Endometrium (tissue), 2 donors: Measurements from ENCODE around the gene PDCD2L.
"Not testable (repeated sequence)": the region's sequence is repeated elsewhere in the genome, so short reads cannot be mapped to it uniquely, and the experiment has no call there.

Experiments
- FAIRE-seq: peaks from 2 replicates; lab custom pipeline; 2012; peaks lifted over from hg19 to GRCh38; lab: Jason Lieb, UNC
- donor health status: control.
- donor health status: control.

Gene PDCD2L

GRCh38 chr19:34373601-34374288 lies 30.5 kb upstream of the PDCD2L start:
- FAIRE-seq = no peak

- FAIRE-seq = no peak
Observed at GRCh38 chr19:34375598-34375997, 28.6 kb upstream of the PDCD2L start.

- FAIRE-seq = no peak
Observed at GRCh38 chr19:34380639-34381241, 23.5 kb upstream of the PDCD2L start.

DNA sequence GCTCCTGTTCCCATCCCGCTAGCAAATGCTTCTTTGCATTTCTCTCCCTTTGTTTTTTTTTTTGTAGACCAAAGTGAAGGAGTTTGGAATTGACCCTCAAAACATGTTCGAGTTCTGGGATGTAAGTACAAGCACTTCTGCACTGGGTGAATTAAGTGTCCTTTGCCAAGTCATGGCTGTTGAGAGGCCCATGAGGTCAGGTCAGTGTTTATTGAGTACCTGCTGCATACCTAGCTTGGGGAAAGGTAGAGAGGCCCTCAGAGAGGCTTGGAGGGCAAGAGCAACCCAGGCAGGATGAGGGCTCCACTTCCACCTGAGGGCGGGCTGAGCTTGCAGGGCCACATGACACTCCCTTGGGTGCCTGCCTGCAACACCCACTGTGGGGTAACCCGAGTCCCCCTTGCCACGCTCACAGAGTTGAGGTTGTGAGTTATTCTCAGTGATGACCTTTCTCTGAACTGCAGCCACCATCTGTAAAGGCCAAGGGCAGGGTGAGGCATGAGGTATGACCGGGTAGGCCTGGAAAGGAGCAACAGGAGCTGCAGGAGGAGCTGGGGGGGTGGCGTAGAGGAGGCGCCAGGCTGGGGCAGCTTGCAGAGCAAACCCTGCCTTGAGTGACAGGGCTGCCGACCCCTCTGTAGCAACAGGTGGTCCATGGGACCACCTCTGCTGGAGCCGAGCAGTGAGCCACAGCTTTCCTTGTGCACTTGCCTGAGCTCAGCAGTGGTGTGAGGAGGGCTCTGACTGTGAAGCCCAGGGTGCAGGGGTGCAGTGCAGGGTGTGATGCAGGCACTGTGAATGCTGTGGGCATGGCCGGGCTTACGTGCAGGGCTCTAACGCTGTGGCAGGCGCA lies 22.6 kb upstream of the PDCD2L start:
- no peak for FAIRE-seq

DNA sequence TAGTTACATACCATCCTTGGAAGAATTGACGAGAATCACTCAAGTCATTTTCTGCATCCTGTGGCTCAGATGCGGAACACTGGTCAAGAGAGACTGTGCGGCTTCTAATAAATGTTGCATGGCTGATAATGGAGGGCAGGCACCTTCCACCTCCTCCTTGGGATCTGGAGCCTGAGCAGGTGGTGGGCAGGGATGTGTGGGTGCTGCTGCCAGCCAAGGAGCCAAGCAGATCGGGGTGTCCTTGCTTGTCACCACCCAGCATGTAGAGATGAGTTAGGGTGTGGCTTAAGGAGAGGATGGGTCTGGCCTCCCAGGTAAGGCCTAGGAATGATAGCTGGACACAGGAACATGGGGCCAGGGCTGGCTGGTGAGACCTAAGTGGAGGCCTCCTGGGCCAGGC lies 21.7 kb upstream of the PDCD2L start:
- no peak for FAIRE-seq

- no peak for FAIRE-seq
Observed at GRCh38 chr19:34383599-34383998, 20.6 kb upstream of the PDCD2L start.

- no peak for FAIRE-seq
Observed at GRCh38 chr19:34386645-34387445, 17.4 kb upstream of the PDCD2L start.

GRCh38 chr19:34387446-34387810 lies 16.8 kb upstream of the PDCD2L start:
- FAIRE-seq = no peak

GRCh38 chr19:34388745-34389144 lies 15.5 kb upstream of the PDCD2L start:
- not testable (repeated sequence) for FAIRE-seq

- FAIRE-seq = no peak
Observed at GRCh38 chr19:34391813-34392212, 12.4 kb upstream of the PDCD2L start.

DNA sequence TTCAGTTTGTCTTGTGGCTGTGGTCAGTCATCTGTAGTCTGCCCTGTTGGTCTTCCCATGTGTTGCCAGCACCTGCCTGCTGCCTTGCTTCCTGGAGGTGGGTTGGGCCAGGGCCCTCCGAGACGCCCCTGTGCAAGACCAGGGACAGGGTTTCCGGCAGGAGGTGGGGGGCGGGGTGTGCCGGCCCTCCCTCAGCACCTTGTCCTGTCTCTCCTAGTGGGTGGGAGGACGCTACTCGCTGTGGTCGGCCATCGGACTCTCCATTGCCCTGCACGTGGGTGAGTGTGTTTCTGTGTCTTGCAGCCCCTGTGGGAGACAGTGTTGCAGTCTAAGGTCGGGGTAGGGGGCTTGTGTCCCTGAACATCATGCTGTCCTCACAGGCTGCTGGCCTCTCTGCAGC lies 11.2 kb upstream of the PDCD2L start:
- FAIRE-seq = no peak

DNA sequence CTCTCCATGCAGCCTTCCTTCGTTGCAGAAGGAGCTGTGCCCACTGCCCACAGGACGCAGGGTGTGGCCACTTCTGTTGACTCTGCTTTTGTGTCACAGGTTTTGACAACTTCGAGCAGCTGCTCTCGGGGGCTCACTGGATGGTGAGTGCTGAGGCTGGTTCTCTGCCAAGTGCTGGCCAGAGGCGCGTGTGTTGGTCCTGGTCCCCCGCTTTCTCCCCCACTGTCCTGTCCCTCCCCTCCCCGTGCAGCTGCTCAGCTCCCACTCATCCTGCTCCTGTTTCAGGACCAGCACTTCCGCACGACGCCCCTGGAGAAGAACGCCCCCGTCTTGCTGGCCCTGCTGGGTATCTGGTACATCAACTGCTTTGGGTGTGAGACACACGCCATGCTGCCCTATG lies 10.6 kb upstream of the PDCD2L start:
- no peak for FAIRE-seq

DNA sequence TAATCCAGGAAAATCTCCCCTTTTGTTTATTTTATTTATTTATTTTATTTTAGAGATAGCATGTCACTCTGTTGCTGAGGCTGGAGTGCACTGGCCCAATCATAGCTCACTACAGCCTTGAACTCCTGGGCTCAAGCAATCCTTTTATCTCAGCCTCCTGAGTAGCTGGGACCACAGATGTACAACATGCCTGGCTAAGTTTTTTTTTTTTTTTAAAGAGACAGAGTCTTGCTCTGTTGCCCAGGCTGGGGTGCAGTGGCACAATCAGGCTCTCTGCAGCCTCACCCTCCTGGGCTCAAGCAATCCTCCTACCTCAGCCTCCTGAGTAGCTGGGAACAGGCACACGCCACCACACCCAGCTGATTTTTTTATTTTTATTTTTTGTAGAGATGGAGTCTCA lies 6.3 kb upstream of the PDCD2L start:
- no peak for FAIRE-seq

- no peak for FAIRE-seq
Observed at GRCh38 chr19:34399886-34400285, 4.3 kb upstream of the PDCD2L start.

- not testable (repeated sequence) for FAIRE-seq
Observed at GRCh38 chr19:34400844-34401243, 3.4 kb upstream of the PDCD2L start.

GRCh38 chr19:34402074-34402600 lies 2.1 kb upstream of the PDCD2L start:
- FAIRE-seq = no peak

GRCh38 chr19:34403784-34404108 lies 453 bp upstream of the PDCD2L start:
- FAIRE-seq = no peak

GRCh38 chr19:34405892-34406660 lies 1.9 kb downstream of the PDCD2L start:
- no peak for FAIRE-seq

DNA sequence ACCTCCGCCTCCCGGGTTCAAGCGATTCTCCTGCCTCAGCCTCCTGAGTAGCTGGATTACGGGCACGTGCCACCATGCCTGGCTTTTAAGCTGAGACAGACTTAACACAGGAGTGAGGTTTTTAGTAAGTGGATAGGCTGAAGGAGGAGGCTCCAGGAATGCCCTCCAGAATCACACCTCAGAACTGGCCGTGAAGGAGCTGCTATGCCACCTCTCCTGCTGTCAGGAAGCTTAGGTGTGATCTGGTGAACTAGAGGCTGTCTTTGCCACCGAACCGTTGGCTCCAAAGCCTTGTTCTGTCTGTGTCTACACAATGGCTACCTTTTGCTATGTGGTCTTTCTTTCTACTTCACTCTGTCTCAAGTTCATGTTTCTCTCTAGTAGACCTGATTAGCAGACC lies 4.2 kb downstream of the PDCD2L start:
- no peak for FAIRE-seq

DNA sequence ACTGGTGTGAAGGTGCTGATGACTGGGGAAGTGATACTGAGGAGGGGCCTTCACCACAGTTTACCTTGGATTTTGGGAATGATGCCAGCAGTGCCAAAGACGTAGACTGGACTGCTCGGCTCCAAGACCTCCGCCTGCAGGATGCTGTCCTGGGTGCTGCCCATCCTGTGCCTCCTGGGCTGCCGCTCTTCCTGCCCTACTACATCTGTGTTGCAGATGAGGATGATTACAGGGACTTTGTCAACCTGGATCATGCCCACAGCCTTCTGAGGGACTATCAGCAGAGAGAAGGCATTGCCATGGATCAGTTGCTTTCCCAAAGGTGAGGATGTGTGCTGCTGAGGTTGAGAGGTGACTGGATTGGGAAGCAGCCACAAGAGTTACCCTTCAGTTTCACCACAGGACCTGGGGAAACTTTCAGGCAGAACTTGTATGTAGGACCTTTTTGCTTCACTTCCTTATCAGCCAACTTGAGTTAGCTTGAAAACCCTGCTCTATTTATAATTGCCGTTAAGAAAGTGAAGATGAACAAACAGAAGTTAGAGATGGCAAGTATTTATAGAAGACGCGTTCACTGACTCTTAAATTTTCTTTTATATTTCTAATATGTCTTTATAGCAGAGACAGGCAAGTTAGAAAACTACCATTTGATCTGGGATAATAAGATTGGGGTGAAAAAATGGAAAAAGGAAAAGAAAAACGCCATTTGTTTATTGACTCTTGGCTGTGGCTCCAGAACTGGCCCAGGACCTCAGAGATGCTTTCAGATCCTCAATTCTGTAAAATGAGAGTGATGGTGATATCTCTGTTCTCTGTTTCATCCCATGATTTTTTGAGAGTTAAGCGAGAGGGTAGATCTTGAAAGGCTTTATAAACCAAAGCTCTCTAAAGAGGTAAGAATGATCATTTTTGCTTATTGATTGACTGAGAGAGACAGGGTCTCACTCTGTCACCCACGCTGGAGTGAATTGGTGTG lies 5.3 kb downstream of the PDCD2L start:
- FAIRE-seq = no peak
